Measurements from ENCODE around the gene VARS2.

Gene VARS2

GRCh38 chr6:30930506-30930905 is 16.5 kb downstream of the VARS2 start:
- no peak overlapping the region for H3K27ac ChIP-seq
- no peak for TF ChIP-seq ZFX (IDR thresholded peaks at IDR 0.05)
- no peak for TF ChIP-seq CTCF (conservative IDR thresholded peaks at IDR 0.05)

- TF ChIP-seq CTCF (conservative IDR thresholded peaks at IDR 0.05) (no peak), ZFX (IDR thresholded peaks at IDR 0.05) (no peak)
- H3K27ac ChIP-seq = no peak overlapping the region
Observed at GRCh38 chr6:30931272-30931671, 17.2 kb downstream of the VARS2 start.

- TF ChIP-seq ZFX (IDR thresholded peaks at IDR 0.05) (no peak), CTCF (conservative IDR thresholded peaks at IDR 0.05) (no peak)
- H3K27ac ChIP-seq = no peak within 1 kb of the TSS
Observed at GRCh38 chr6:30931969-30932645, 18.1 kb downstream of the VARS2 start, which contains the start of gene SFTA2. Gene SFTA2 (minus strand): TSS chr6:30932170. CDS start chr6:30932096, 74 bp downstream.

- TF ChIP-seq CTCF (conservative IDR thresholded peaks at IDR 0.05) (no peak), ZFX (IDR thresholded peaks at IDR 0.05) (no peak)
- no peak overlapping the region for H3K27ac ChIP-seq
Observed at GRCh38 chr6:30932665-30933365, 18.8 kb downstream of the VARS2 start.

GRCh38 chr6:30935018-30935417 is 21.0 kb downstream of the VARS2 start:
- no peak overlapping the region for H3K27ac ChIP-seq
- TF ChIP-seq CTCF (conservative IDR thresholded peaks at IDR 0.05) (no peak), ZFX (IDR thresholded peaks at IDR 0.05) (no peak)

GRCh38 chr6:30937265-30937664 is 23.2 kb downstream of the VARS2 start:
- TF ChIP-seq ZFX (IDR thresholded peaks at IDR 0.05) (no peak), CTCF (conservative IDR thresholded peaks at IDR 0.05) (no peak)
- H3K27ac ChIP-seq = no peak overlapping the region

- TF ChIP-seq CTCF (conservative IDR thresholded peaks at IDR 0.05) (no peak), ZFX (IDR thresholded peaks at IDR 0.05) (no peak)
Observed at GRCh38 chr6:30938730-30939129, 24.7 kb downstream of the VARS2 start.

More at GRCh38 chr6:30938730-30939129, 24.7 kb downstream of the VARS2 start:
- no peak overlapping the region for H3K27ac ChIP-seq

Measured in C4-2B (cell line).